LNCAP (cell line): ENCODE results near the gene MLLT11.

Experiments
- CTCF ChIP-seq: fragments of 450-650 bp; IDR thresholded peaks from 2 replicates; pipeline ENCODE4 v1.5.1; 2017; ENCODE audit warnings: mild to moderate bottlenecking

The MLLT11 gene

GRCh38 chr1:151113877-151114276 lies 53.7 kb downstream of the MLLT11 start:
- TF ChIP-seq CTCF = no peak
